Esophagus muscularis mucosa (tissue), 4 donors: Measurements from ENCODE around the gene STON2.

ENCODE experiments used
- CTCF ChIP-seq, 3 experiments: fragments of 200-600 bp in 2 of 3; fragments of 450-650 bp in 1 of 3; sonication (generic) in 2 of 3; IDR thresholded peaks; one replicate each; pipeline ENCODE4 v1.5.1; 2017 to 2019; ENCODE audit warnings: antibody characterized with exemption in 3 of 3, mild to moderate bottlenecking in 2 of 3, moderate library complexity in 1 of 3
- EP300 ChIP-seq: sonication (generic); formaldehyde crosslinking; IDR thresholded peaks from one replicate; pipeline ENCODE4 v1.6.1; 2017; ENCODE audit warnings: antibody characterized with exemption
- POLR2A ChIP-seq: fragments of 450-650 bp; IDR thresholded peaks from one replicate; pipeline ENCODE4 v1.6.1; 2017; ENCODE audit warnings: antibody characterized with exemption, moderate library complexity, mild to moderate bottlenecking, low read depth
- POLR2AphosphoS5 ChIP-seq, 2 donors: sonication (generic); formaldehyde crosslinking; IDR thresholded peaks; one replicate each; pipeline ENCODE4 v1.6.1; 2017; ENCODE audit warnings: antibody characterized with exemption in 2 of 2

- no peak for TF ChIP-seq POLR2A
- no peak for TF ChIP-seq CTCF (IDR thresholded peaks at IDR 0.05)
- no peak for TF ChIP-seq EP300
- peak in 1 of 2 donors; percentile 41 for TF ChIP-seq POLR2AphosphoS5 (IDR thresholded peaks at IDR 0.05)
These were observed 49.0 kb upstream of the STON2 start for GRCh38 chr14:81449114-81449513.
